Activated naive CD8-positive, alpha-beta T cell treated with anti-CD3 and anti-CD28 coated beads for 36 hours (primary cell): Measurements from ENCODE around the gene ITPKC. TPM values are rescaled to one million over a fixed set of nuclear protein-coding genes. Genes with fewer than 3 reads are reported as not detected.
"Not testable (repeated sequence)": the region's sequence is repeated elsewhere in the genome, so short reads cannot be mapped to it uniquely, and the experiment has no call there.

ENCODE experiments used
- DNase-seq: peaks from one replicate; pipeline ENCODE4 v3.0.0; 2021
- H3K27ac Mint-ChIP-seq: one replicate; pipeline ENCODE4 v1.8.0; 2022; ENCODE audit warnings: mild to moderate bottlenecking, moderate library complexity, mixed read lengths
- H3K27me3 Mint-ChIP-seq: one replicate; pipeline ENCODE4 v1.8.0; 2022; ENCODE audit warnings: mild to moderate bottlenecking, mixed read lengths
- H3K36me3 Mint-ChIP-seq: one replicate; pipeline ENCODE4 v1.8.0; 2021; ENCODE audit warnings: mild to moderate bottlenecking, mixed read lengths
- H3K4me1 Mint-ChIP-seq: one replicate; pipeline ENCODE4 v1.8.0; 2021; ENCODE audit warnings: mixed read lengths
- H3K4me3 Mint-ChIP-seq: one replicate; pipeline ENCODE4 v1.8.0; 2022; ENCODE audit warnings: mild to moderate bottlenecking, moderate library complexity, mixed read lengths
- H3K9me3 Mint-ChIP-seq: one replicate; pipeline ENCODE4 v1.8.0; 2022; ENCODE audit warnings: mixed read lengths
- total RNA-seq, 2 experiments: library from RNA; stranded (reverse); gene quantifications; one replicate each; pipeline ENCODE4 v1.2.3, GENCODE V29; 2021

ITPKC gene
- total RNA-seq, 2 experiments from 2014 or later: 3.8 to 4.1 TPM

GRCh38 chr19:40775632-40776022, 58.7 kb downstream of the ITPKC start:
- Mint-ChIP-seq H3K36me3 (peaks cover 16% of the 10 kb centered on the region), H3K4me1 (peaks cover 48% of the 10 kb centered on the region), H3K9me3 (no peaks in the 10 kb centered on the region), H3K27me3 (no peaks in the 10 kb centered on the region), H3K27ac (peak overlapping the region; percentile 48), H3K4me3 (no peak overlapping the region)
- DNase-seq: no peak

GRCh38 chr19:40776364-40776763, 59.5 kb downstream of the ITPKC start:
- Mint-ChIP-seq H3K9me3 (no peaks in the 10 kb centered on the region), H3K36me3 (peaks cover 14% of the 10 kb centered on the region), H3K4me3 (no peak overlapping the region), H3K27me3 (no peaks in the 10 kb centered on the region), H3K27ac (no peak overlapping the region), H3K4me1 (peaks cover 50% of the 10 kb centered on the region)
- no peak for DNase-seq

- H3K36me3 Mint-ChIP-seq: peaks cover 12% of the 10 kb centered on the region
These were observed 60.2 kb downstream of the ITPKC start for GRCh38 chr19:40776932-40777644.

GRCh38 chr19:40777645-40777936, 60.7 kb downstream of the ITPKC start:
- Mint-ChIP-seq H3K4me3 (peak overlapping the region; percentile 92), H3K9me3 (no peaks in the 10 kb centered on the region), H3K36me3 (peaks cover 14% of the 10 kb centered on the region), H3K27ac (peak overlapping the region; percentile 94), H3K27me3 (no peaks in the 10 kb centered on the region), H3K4me1 (peaks cover 52% of the 10 kb centered on the region)
- DNase-seq: no peak

More at GRCh38 chr19:40776932-40777644, 60.2 kb downstream of the ITPKC start:
- peaks cover 50% of the 10 kb centered on the region for H3K4me1 Mint-ChIP-seq
- no peaks in the 10 kb centered on the region for H3K27me3 Mint-ChIP-seq
- H3K27ac Mint-ChIP-seq: peak overlapping the region; percentile 94
- no peaks in the 10 kb centered on the region for H3K9me3 Mint-ChIP-seq
- peak overlapping the region; percentile 92 for H3K4me3 Mint-ChIP-seq
- DNase-seq: peak; percentile 88

GRCh38 chr19:40777937-40778705, 61.2 kb downstream of the ITPKC start, which contains the start of gene RAB4B:
RAB4B (plus strand) TSS chr19:40778247; CDS start chr19:40778376, 129 bp downstream.
- H3K4me3 Mint-ChIP-seq: peak within 1 kb of the TSS; percentile 92
- DNase-seq: peak; percentile 100
- no peaks in the 10 kb centered on the region for H3K9me3 Mint-ChIP-seq
- H3K27me3 Mint-ChIP-seq: no peaks in the 10 kb centered on the region
- H3K4me1 Mint-ChIP-seq: peaks cover 52% of the 10 kb centered on the region
- peaks cover 14% of the 10 kb centered on the region for H3K36me3 Mint-ChIP-seq
- peak within 1 kb of the TSS; percentile 94 for H3K27ac Mint-ChIP-seq

GRCh38 chr19:40778706-40779284, 61.9 kb downstream of the ITPKC start:
- Mint-ChIP-seq H3K27me3 (no peaks in the 10 kb centered on the region), H3K4me1 (peaks cover 52% of the 10 kb centered on the region), H3K27ac (peak overlapping the region; percentile 94), H3K9me3 (no peaks in the 10 kb centered on the region), H3K36me3 (peaks cover 17% of the 10 kb centered on the region), H3K4me3 (peak overlapping the region; percentile 92)
- no peak for DNase-seq

- Mint-ChIP-seq H3K4me3 (no peak overlapping the region), H3K9me3 (no peaks in the 10 kb centered on the region), H3K36me3 (peaks cover 19% of the 10 kb centered on the region), H3K27ac (peak overlapping the region; percentile 73), H3K4me1 (peaks cover 46% of the 10 kb centered on the region), H3K27me3 (no peaks in the 10 kb centered on the region)
- no peak for DNase-seq
These were observed 63.7 kb downstream of the ITPKC start for GRCh38 chr19:40780582-40780981.

- peaks cover 44% of the 10 kb centered on the region for H3K4me1 Mint-ChIP-seq
- DNase-seq: no peak
- H3K36me3 Mint-ChIP-seq: peaks cover 18% of the 10 kb centered on the region
- no peaks in the 10 kb centered on the region for H3K9me3 Mint-ChIP-seq
- no peak overlapping the region for H3K27ac Mint-ChIP-seq
- H3K4me3 Mint-ChIP-seq: no peak overlapping the region
- no peaks in the 10 kb centered on the region for H3K27me3 Mint-ChIP-seq
These were observed 64.2 kb downstream of the ITPKC start for GRCh38 chr19:40781140-40781539.

- no peak overlapping the region for H3K4me3 Mint-ChIP-seq
- H3K27me3 Mint-ChIP-seq: no peaks in the 10 kb centered on the region
- H3K9me3 Mint-ChIP-seq: no peaks in the 10 kb centered on the region
- peaks cover 20% of the 10 kb centered on the region for H3K36me3 Mint-ChIP-seq
- no peak overlapping the region for H3K27ac Mint-ChIP-seq
- DNase-seq: no peak
- peaks cover 27% of the 10 kb centered on the region for H3K4me1 Mint-ChIP-seq
These were observed 66.8 kb downstream of the ITPKC start for GRCh38 chr19:40783711-40784110.

- H3K4me1 Mint-ChIP-seq: peaks cover 23% of the 10 kb centered on the region
- not testable (repeated sequence) for H3K9me3 Mint-ChIP-seq, H3K27ac Mint-ChIP-seq, H3K27me3 Mint-ChIP-seq, H3K4me3 Mint-ChIP-seq, DNase-seq
- peaks cover 20% of the 10 kb centered on the region for H3K36me3 Mint-ChIP-seq
These were observed 67.2 kb downstream of the ITPKC start for GRCh38 chr19:40784146-40784545.

- H3K9me3 Mint-ChIP-seq: no peaks in the 10 kb centered on the region
- H3K27ac Mint-ChIP-seq: peak overlapping the region; percentile 54
- peaks cover 19% of the 10 kb centered on the region for H3K36me3 Mint-ChIP-seq
These were observed 68.6 kb downstream of the ITPKC start for GRCh38 chr19:40785526-40785925.

GRCh38 chr19:40786060-40787037, 69.4 kb downstream of the ITPKC start:
- H3K36me3 Mint-ChIP-seq: peaks cover 17% of the 10 kb centered on the region
- H3K27ac Mint-ChIP-seq: no peak overlapping the region
- no peaks in the 10 kb centered on the region for H3K9me3 Mint-ChIP-seq
- H3K27me3 Mint-ChIP-seq: no peaks in the 10 kb centered on the region
- H3K4me1 Mint-ChIP-seq: peaks cover 12% of the 10 kb centered on the region
- DNase-seq: no peak
- no peak overlapping the region for H3K4me3 Mint-ChIP-seq

More at GRCh38 chr19:40785526-40785925, 68.6 kb downstream of the ITPKC start:
- Mint-ChIP-seq H3K4me1 (peaks cover 11% of the 10 kb centered on the region), H3K4me3 (no peak overlapping the region), H3K27me3 (no peaks in the 10 kb centered on the region)
- no peak for DNase-seq
